DMS153 treated with DMSO at 0.1 percent for 48 hours (cell line): Measurements from ENCODE around the gene SLC25A24.
"Not testable (repeated sequence)": the region's sequence is repeated elsewhere in the genome, so short reads cannot be mapped to it uniquely, and the experiment has no call there.

ENCODE experiments used
- DNase-seq: peaks from one replicate; lab custom pipeline; 2025; ENCODE audit not compliant: unreplicated experiment; lab: John Stamatoyannopoulos, UW

The SLC25A24 gene

DNA sequence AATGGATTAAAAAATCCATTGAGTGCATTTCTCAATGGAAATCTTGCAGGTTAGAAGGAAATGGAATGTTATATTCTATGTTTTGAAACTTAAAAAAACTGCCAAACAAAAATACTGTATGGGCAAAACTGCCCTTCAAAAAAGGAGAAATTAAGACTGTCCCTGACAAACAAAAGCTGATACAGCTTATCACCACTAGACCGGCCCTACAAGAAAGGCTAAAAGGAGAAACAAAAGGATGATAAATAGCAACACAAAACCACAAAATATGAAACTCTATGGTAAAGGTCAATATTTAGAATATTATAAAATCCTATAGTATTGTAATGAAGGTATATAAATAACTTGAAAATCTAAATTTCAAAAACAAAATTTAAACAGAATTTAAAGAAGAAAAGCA is 60.0 kb downstream of the SLC25A24 start:
- DNase-seq: no peak

DNA sequence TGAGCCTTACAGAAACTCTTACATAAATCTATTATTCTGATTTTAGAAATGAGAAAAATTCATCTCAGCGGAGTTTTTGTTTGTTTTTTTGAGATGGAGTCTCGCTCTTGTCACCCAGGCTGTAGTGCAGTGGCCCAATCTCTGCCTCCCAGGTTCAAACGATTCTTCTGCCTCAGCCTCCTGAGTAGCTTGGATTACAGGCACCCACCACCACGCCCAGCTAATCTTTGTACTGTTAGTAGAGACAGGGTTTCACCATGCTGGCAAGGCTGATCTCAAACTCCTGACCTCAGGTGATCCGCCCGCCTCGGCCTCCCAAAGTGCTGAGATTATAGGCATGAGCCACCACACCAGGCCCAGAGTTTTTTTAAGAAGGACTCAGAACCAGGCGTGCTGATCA is 60.6 kb downstream of the SLC25A24 start:
- DNase-seq: not testable (repeated sequence)

DNA sequence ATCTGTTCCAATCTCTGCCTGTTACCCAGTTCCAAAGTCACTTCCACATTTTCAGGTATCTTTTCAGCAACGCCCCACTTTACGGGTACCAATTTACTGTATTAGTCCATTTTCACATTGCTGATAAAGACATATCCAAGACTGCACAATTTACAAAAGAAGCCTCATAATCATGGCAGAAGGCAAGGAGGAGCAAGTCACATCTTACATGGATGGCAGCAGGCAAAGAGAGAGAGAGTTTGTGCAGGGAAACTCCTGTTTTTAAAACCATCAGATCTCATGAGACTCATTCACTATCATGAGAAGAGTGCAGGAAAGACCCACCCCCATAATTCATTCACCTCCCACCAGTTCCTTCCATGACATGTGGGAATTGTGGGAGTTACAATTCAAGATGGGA is 67.0 kb downstream of the SLC25A24 start:
- not testable (repeated sequence) for DNase-seq

DNA sequence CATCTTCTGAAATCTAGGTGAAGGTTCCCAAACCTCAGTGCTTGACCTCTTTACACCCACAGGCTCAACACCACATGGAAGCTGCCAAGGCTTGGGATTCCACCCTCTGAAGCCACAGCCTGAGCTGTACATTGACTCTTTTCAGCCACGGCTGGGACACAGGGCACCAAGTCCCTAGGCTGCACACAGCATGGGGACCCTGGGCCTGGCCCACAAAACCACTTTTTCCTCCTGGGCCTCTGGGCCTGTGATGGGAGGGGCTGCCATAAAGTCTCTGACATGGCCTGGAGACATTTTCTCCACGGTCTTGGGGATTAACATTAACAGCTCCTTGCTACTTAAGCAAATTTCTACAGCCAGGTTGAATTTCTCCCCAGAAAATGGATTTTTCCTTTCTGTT is 67.8 kb downstream of the SLC25A24 start:
- not testable (repeated sequence) for DNase-seq

DNA sequence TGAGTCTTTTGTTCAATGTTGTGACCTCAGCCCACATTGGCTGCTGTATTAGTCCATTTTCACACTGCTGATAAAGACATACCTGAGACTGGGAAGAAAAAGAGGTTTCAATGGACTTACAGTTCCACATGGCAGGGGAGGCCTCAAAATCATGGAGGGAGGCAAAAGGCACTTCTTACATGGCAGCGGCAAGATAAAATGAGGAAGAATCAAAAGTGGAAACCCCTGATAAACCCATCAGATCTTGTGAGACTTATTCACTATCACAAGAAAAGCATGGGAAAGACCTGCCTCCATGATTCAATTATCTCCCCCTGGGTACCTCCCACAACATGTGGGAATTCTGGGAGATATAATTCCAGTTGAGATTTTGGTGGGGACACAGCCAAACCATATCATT is 68.9 kb downstream of the SLC25A24 start:
- not testable (repeated sequence) for DNase-seq

DNA sequence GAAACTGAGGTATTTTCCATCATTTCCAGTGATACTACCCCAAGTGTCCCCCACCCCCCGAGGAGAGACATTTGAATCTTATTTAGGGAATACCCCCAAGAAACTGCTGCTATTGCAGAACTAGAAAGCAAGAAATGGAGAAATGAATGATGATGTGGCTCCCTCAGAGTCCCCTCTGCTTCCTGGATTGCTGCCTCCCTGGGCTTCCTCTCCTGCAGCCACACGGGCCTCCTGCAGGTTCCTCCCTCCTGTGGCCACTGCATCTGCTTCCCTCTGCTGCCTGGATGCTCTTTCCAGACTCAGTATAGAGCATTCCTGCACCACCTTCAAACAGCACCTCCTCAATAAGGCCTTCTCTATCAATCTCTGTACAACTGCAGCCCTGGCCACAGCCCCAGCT is 69.3 kb downstream of the SLC25A24 start:
- no peak for DNase-seq

DNA sequence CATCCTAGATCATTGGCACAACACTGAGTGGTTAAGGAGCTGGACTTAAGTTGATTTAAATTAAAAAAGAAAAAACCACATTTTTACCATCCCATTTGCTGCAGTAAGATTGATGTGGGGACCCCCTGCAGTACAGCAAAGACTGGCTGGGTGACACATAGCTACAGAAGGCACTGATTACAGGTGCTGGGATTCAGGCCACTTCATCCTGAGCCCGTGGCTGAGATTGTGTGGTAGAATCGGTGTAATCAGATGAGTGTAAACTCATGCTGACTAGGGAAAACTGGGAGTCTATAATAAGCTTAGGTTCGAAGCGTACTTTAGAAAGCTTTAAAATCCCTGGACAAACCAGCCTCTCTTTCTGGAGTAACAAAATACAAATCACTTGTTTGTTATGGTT is 70.1 kb downstream of the SLC25A24 start:
- no peak for DNase-seq

DNA sequence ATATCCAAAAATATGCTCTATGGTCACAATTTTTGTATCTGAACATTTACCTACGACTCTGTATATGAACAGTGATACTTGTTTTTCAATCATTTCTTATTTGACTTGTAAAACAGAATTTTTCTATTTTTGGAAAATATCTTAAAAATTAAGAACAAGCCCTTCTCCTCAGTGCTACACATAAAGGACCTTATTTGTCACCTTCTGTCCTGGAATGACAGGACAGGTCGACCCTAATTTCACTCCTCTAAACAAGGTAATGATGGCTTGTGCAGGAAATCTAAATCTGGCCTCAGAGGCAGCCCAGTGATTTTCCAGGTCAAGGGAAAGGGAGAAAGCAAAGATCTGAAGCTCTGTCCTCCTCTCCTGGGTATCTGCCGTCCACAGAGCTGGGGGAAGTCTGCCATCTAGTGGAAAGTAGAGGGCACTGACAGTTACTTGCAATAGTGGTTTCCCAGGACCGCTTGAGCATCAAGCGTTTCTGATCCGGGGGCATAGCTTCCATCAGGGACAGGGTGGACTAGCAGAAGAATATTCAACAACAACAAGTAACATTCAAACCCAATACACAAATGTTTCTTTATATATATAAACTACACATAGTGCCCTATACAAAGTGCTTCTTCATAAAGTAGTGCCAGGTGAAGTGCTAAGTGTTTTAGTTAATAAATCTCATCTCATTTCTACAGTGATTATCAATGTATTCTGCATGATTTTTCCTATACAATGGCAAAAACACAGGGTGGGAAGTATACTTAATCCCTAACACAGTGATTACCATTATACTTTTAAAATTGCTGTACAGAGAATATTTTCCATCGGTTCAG is 74.6 kb downstream of the SLC25A24 start:
- DNase-seq: peak; percentile 81

DNA sequence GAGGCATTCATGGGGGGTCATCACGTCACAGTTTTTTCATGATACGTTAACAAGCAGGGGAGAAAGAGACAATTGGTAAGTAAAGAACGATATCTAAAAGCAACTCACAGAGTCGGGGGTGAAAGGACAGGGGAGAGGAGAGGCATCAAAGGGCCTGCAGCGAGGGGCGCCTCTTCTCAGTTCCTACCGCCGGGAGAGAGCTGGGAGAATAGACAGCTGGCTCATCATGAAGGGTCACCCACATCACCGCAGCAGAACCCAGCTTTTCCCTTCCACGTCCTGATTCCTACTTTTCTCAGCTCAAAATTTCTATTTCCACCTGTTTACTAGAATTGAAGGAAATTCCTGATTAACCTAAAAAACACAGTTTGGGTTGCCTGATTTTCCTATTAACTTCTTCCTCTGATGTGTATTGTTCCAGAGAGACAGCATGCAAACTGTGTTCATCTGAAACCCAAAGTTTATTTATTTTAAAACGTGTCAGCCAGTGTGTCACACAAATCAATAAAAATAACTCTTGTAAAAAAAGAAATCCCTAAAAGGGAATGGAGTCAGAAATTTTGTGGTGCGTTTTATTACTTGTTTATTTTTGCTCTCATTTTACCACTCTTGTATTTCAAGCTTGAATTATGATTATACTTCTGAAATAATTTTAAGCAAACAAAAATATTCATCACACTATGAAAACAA is 75.4 kb downstream of the SLC25A24 start:
- DNase-seq: no peak

DNA sequence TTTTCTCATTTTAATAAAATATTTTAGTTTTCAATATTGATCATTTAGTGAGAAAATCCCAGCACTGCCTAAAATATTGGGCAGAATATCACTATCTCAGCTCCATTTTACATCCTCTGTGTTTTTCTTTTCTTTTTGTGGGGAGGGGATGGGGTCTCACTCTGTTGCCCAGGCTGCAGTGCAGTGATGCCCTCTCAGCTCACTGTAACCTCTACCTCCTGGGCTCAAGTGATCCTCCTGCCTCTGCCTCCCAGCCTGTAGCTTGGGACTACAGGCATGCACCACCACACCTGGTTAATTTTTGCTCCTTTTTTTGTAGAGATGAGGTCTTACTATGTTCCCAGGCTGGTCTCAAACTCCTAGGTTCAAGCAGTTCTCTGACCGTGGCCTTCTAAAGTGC is 76.1 kb downstream of the SLC25A24 start:
- DNase-seq: no peak

DNA sequence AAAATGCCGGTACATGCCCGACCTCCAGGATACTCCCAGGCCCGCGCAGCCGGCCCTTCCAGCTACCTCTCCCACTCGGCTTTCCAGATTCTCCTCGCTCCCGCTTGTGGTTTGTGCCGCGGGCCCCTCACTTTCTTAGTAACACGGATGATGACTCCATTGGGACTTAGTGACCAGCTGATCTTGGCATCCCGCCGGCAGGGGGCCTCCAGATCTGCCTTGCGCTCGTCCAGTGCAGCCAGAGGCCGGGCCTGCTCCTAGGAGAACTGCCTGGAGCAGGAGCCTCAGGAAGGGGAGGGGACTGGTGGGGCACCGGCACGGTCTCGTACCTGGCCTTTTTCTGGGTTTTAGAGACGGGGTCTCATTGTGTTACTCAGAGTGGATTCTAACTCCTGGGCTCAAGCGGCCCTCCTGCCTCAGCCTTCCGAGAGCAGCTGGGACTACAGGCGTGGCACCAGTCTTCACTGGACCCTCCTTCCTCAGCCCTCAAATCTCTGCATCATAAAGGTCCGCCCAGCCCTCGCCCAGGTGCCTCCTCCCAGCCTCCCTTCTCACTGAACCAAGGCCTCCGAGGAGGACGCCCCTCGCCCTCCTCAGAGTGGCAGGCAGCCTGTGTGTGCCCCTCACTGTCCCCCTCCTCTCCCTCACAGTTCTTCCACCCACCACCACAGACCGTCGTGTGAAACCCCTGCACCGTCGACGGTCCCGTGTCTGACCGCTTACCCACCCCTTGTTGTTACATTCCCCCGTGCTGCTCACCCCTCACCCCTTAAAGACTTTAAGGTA is 78.6 kb downstream of the SLC25A24 start:
- no peak for DNase-seq

DNA sequence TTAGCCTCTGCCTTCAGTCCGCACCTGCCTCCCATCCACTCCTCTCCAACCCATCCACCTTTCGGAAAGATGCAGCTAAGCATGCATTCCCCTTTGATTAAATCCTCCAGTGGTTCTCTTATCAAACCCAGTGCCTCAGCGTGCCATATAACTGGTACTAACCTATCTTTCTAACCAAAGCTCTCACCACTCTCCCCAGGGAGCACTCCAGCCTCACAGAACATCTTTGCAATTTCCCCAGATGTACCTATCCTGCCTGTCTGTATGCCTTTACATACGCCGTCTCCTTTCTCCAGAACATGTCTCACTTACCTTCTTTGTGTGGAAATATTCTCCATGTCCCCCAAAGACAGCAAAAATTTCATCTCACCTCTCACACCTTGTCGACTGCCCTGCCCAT is 80.0 kb downstream of the SLC25A24 start:
- no peak for DNase-seq

DNA sequence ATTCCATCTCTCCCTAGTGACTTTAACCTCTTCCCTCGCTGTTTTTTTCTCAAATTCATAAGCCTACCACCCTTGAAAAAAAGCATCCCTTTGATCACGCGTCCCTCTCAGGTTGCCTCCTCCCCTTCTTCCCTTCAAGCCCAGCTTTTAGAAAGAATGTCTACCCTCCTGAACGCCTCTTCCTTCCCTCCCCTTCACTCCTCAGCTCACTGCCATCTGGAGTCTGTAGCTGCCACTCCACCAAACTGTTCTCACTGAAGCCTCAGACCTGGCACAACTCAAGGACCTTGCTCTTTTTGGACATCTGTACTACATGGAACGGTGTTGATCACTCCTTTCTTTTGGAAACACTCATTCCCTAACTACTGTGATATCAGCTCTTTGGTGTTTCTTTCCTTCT is 80.6 kb downstream of the SLC25A24 start:
- DNase-seq: no peak

DNA sequence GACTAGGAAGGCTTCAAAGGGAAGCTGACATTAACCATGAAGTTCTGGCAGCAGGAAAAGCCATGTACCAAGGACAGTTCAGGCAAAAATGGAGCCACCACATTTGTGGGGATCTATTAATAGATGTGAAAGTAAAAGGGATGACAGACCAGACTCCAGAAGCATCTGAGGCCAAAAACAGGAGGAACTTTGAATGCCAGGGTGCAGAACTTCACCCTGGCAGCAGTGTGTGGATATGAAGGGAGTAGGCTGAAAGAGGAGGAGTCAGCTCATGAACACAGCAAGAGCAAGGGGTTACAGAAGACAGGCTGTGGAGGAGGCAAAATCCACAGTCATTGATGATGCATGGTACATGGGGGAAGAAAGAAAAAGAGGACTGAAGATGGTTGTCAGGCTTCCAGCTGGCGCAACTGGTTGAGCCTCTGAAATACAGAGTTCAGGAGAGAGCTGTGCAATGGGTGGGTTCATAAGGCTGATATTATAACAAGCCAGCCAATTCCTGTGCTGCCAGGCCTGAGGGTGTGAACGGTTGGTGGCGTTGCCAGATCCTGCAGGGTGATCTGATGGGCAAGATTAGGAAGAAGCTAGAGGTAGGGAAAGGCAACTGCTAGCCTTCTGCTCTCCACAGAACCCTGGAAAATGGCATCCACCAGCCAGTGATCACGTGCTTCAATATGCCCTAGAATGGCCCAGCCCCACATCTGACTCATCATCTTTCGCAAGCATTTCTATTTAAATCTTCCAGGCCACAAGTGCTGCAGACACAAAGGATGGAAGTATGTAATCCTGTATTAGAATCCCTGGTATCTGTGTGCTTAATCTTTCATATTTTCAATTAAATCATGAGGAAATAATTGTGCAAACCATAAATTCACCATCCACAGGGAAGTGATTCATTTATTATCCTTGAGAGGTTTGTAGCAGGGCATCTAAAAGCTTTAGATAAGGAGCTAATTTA is 81.9 kb downstream of the SLC25A24 start:
- DNase-seq: no peak

DNA sequence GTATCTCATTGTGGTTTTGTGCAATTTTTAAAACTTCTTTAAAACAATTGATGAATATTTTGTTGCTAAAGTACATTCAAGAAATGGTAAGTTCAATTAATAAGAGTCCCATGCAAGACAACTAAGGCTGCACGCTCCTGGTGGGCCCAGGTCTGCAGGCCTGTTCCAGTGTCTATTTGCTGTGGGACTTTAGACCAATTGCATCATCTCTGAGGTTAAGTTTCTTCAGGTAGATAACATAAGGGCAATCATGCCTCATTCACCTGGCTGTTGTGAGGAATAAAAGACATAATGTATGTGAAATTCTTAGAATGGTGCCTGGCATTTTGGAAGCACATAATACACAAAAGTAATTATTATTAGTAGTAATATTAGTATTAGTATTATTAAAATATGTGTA is 82.9 kb downstream of the SLC25A24 start:
- DNase-seq: no peak

DNA sequence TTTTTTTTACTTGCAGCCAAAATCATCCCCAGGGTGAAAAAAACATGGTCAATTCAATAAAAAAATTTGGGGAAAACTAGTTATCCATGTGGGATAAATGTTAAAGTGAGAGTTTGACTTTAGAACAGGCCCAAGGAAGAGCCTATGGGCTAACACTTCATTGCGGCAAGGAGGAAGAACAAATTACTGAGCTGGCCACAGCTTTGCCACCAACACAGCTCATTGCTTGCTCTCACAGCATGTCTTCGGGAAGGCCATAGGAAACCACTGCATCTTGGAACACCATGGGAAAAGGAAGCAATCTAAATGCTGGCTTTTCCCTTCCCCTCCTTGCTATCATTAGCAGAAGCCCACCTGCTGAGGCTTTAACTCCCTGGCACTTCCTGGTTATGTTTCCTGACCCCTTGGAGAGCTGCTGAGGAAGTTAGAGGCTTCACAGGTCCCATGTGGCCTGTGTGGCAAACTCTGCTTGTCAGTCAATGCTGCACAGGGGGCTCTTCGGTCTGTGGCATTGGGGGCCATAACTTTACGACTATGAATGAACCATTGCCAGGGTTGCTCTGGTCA is 86.0 kb downstream of the SLC25A24 start:
- no peak for DNase-seq

DNA sequence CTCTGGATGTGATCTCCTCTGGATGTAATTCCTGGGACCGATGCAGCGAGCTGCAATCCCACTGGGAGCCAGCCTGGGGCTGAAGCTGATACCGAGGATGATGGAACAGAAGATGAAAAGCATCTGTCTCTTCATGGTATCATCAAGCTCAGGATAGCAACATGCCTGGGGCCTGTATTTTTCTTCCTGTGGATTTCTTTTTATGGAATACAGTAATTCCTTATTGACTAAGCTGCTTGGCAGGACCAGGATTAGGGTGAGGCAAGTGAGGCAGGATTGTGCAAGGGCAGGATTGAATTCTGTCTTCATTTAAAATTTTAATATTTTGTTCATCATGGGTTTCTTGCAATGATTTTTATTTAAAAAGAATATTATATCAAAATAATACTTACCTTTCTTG is 86.6 kb downstream of the SLC25A24 start:
- DNase-seq: no peak

DNA sequence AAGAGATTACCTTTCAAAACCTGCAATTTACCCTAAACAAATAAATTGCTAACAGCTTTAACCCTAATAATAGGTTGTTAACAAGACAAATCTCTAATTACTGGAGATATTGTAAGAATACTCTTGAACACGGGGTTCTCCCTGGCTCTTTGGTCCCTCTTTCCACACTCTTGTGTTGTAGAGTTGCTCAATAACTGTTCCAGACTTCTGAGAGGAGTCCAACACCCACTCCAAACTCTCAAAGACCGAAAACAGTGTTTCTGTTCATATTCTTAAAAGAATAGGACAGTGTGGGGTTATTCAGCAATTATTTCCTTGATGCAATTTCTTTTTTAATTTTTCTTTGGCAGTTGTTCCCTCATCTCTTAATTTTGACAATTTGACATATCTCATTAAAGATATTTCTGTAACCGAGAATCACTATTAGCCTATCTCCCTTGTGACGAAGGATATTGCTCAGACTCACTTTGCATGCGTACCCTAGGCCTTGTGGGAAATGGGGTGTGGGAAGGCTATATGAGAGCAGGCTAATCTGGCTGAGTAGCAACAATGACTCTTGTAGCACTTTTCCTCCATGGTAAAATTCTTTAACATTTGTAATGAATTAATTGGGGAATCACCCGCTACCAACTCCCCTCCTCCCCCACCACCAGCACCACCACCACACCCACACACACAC is 90.7 kb downstream of the SLC25A24 start:
- no peak for DNase-seq

DNA sequence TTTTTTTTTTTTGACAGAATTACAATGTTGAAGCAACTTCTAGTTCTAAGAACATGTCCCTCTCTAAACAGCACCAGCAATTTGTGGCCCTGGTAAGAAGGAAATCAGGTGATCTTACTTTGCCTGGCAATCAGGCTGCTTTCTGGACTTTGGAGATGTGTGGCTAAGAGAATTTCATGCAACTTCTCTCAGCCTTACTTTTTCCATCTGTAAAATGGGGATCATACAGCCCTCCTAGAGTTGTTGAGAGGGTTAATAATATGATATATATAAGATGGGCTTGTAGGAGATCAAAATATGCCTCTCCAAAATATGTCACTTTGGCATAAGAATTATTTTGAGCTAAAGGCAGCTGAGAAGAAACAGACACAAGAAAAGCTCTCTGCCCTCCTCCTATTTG is 92.0 kb downstream of the SLC25A24 start:
- DNase-seq: no peak

DNA sequence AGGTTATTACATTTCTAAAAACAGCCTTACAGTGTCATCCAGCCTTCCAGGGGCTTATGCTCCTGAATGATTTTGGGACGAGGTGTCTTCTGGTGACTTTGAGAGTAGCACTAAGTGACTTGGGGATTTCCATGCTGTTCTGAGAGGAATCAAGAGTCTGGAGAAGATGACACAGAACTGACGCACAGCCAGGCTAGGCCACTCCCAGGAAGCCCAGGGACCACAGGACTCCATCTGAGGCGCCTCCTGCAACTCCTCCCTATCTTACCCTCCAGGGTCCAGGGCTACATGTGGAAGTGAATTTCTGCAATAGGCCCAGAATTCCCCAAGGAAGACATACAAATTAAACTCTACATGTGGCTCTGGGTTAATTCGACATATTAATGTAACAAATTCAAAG is 92.5 kb downstream of the SLC25A24 start:
- DNase-seq: no peak
